Lower leg skin (tissue), 4 donors: ENCODE data around the gene DUSP15. TPM values are rescaled to one million over a fixed set of nuclear protein-coding genes. Genes with fewer than 3 reads are reported as not detected.
A peak's percentile ranks its signal among the peaks of the same experiment; 100 is the strongest.
"Not testable (repeated sequence)": the region's sequence is repeated elsewhere in the genome, so short reads cannot be mapped to it uniquely, and the experiment has no call there.

Experiments
- DNase-seq, 2 donors: peaks; one replicate each; pipeline ENCODE4 v3.0.0-alpha.2; 2019; ENCODE audit warnings: low spot score in 2 of 2
- H3K4me3 ChIP-seq: fragments of 200-600 bp; sonication (generic); 2 replicates; pipeline ENCODE4 v1.5.1; 2017; ENCODE audit warnings: mild to moderate bottlenecking, low read depth; ENCODE audit not compliant: poor library complexity, severe bottlenecking
- CTCF ChIP-seq, 3 donors: fragments of 450-650 bp; IDR thresholded peaks; one replicate each; pipeline ENCODE4 v1.5.1; 2016; ENCODE audit warnings: antibody characterized with exemption in 3 of 3, mild to moderate bottlenecking in 3 of 3, moderate library complexity in 2 of 3
- POLR2A ChIP-seq, 2 donors: fragments of 450-650 bp; IDR thresholded peaks; one replicate each; pipeline ENCODE4 v1.6.1; 2016 to 2017; ENCODE audit warnings: antibody characterized with exemption in 2 of 2, mild to moderate bottlenecking in 1 of 2, moderate library complexity in 1 of 2
- WGBS, 2 donors: methylation state at CpG; one replicate each; pipeline ENCODE4 v1.1.5; 2018; 5-methylcytosine and 5-hydroxymethylcytosine counted together
- intact Hi-C: fragments of 100-400 bp; cut with DNase I; formaldehyde crosslinking; loops from one replicate; pipeline ENCODE4 v1.15.0; 2023; ENCODE audit warnings: low total_unique reads
- total RNA-seq, 4 donors: library from RNA; depleted of rRNA; stranded (reverse); fragments of >200 nt; gene quantifications; one replicate each; pipeline ENCODE4 v1.1.0, GENCODE V29; 2016

The DUSP15 gene
- total RNA-seq, 4 donors from 2014 or later = 1.5 TPM; not detected in 3

DNA sequence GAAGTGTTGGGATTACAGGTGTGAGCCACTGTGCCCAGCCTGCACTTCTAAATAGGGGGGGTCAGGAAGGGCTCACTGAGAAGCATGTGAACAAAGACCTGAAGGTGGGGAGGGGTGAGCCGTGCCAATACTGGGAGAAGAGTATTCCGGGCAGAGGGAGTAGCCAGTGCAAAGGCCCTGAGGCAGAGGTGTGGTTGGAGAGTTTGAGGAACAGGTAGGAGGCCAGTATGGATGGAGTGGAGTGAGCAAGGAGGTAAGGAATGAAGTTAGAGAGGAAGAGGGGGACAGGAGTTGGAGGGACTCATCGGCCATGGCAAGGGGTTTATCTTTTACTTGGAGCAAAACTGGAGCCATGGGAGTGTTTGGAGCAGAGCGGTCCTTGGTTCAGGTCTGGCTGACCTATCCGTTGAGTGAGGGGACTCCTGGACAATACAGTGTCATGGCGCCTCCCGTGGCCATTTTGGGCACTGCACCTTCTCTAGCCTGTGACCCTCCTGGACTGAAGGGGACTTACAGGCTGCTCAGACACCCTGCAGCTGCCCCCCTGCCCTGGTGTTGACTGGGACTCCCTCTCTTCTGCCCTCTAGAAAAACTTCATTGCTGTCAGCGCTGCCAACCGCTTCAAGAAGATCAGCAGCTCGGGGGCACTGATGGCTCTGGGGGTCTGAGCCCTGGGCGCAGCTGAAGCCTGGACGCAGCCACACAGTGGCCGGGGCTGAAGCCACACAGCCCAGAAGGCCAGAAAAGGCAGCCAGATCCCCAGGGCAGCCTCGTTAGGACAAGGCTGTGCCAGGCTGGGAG is 37.0 kb downstream of the DUSP15 start:
- WGBS, 2 donors = 56 to 61% methylated on average over 12 to 14 of the region's 14 CpGs
- H3K4me3 ChIP-seq = no peak overlapping the region
- TF ChIP-seq POLR2A (IDR thresholded peaks at IDR 0.05) (no peak), CTCF (IDR thresholded peaks at IDR 0.05) (peak in 1 of 3 donors; percentile 29)
- DNase-seq = peak in 1 of 2 donors; percentile 92
- intact Hi-C loops = no loop called here

- intact Hi-C loops = no loop called here
- H3K4me3 ChIP-seq = no peak overlapping the region
- no peak for TF ChIP-seq POLR2A (IDR thresholded peaks at IDR 0.05)
- no peak for TF ChIP-seq CTCF (IDR thresholded peaks at IDR 0.05)
- no peak for DNase-seq
- WGBS, 2 donors = 80 to 85% methylated on average over 17 of the region's 17 CpGs
These were observed 38.5 kb downstream of the DUSP15 start for GRCh38 chr20:31831771-31832306.

DNA sequence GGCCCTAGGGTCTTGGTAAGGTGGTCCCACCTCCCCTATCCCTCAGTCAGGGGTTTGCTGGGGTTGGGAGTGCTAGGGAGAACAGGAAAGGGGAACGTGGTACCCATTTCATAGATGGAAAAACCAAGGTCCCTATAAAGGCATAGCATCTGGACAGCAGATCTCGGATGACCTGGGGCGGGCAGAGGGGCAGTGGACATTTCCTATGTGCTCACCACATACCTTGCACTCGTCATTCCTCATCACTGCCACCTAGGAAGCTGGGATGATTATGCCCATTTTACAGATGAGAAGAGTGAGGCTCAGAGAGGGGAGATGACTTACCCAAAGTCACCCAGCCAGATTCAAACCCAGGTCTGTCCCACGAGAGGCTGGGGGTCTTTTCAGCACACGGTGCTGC is 39.1 kb downstream of the DUSP15 start:
- TF ChIP-seq POLR2A (IDR thresholded peaks at IDR 0.05) = no peak
- TF ChIP-seq CTCF (IDR thresholded peaks at IDR 0.05) = no peak
- 91 to 94% methylated on average over 6 of the region's 6 CpGs for WGBS, 2 donors
- intact Hi-C loops = no loop called here
- no peak for DNase-seq
- no peak overlapping the region for H3K4me3 ChIP-seq

DNA sequence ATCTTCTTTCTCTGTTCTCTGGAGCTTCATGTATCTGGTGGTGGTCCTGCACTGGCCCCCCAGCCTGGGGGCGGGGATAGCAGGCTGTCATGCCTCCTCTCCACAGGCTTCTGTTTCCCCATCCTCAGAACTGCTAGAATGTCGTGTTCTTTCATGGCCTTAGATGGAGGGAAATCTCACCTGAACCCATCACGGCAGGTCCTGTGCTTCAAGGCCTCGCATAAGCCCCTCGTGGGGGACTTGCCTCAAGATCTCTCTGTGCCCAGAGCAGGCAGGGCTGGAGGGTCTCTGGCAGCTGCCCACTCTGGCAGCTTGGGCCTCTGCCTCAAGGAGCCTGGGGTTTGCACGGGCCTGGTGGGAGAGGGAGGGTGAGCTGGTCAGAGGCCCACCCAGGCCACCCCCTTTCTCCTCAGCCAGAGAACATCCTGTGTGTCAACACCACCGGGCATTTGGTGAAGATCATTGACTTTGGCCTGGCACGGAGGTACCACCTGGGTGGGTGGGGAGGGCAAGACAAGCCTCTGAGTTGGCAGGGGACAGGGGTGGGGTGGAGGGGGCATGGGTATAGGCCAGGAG is 39.8 kb downstream of the DUSP15 start:
- no peak overlapping the region for H3K4me3 ChIP-seq
- TF ChIP-seq POLR2A (IDR thresholded peaks at IDR 0.05) (no peak), CTCF (IDR thresholded peaks at IDR 0.05) (no peak)
- intact Hi-C loops = no loop called here
- WGBS, 2 donors = 86 to 95% methylated on average over 6 to 7 of the region's 8 CpGs
- DNase-seq = no peak

DNA sequence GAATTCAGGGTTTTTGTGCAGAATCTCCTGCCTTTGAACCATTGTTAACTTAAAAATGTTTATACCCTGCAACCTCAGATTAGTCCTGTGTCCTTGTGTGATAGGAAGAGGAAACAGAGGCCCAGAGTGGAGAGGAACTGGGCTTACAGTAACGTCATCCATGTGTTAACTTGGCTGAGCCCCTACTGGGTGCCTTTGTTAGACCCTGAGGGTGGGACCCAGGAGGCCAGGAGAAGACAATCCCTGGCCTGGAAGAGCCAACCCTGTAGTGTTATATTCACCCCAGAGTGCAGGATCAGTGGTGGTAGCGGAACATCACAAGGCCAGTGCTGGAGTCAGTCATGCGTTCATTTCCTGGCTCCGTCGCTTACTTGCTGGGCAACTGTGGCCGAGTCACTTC is 40.6 kb downstream of the DUSP15 start:
- whole genome bisulfite sequencing, 2 donors = 84 to 93% methylated on average over 6 of the region's 6 CpGs
- TF ChIP-seq CTCF (IDR thresholded peaks at IDR 0.05) = no peak
- no peak for TF ChIP-seq POLR2A (IDR thresholded peaks at IDR 0.05)
- intact Hi-C loops = no loop called here
- H3K4me3 ChIP-seq = no peak overlapping the region
- no peak for DNase-seq

- DNase-seq, intact Hi-C loops, H3K4me3 ChIP-seq: not testable (repeated sequence)
- WGBS, 2 donors = 94 to 96% methylated on average over 11 of the region's 11 CpGs
These were observed 42.3 kb downstream of the DUSP15 start for GRCh38 chr20:31828016-31828415.
